Upper lobe of left lung (tissue), 4 donors: ENCODE results near the gene TBL1XR1.

Source experiments
- POLR2A ChIP-seq, 4 donors: fragments of 450-650 bp; IDR thresholded peaks; one replicate each; pipeline ENCODE4 v1.5.1; 2016 to 2017; ENCODE audit warnings: antibody characterized with exemption in 4 of 4, mild to moderate bottlenecking in 2 of 4
- POLR2AphosphoS5 ChIP-seq, 2 donors: sonication (generic); formaldehyde crosslinking; IDR thresholded peaks; one replicate each; pipeline ENCODE4 v1.5.1; 2017; ENCODE audit warnings: antibody characterized with exemption in 2 of 2
- TF ChIP-seq, protein P1 (sequence below), 6 experiments: fragments of 450-650 bp in 4 of 6; fragments of 200-600 bp in 2 of 6; sonication (generic) in 2 of 6; IDR thresholded peaks; one replicate each; pipeline ENCODE4 v1.5.1; 2016 to 2019; ENCODE audit warnings: antibody characterized with exemption in 6 of 6

DNA sequence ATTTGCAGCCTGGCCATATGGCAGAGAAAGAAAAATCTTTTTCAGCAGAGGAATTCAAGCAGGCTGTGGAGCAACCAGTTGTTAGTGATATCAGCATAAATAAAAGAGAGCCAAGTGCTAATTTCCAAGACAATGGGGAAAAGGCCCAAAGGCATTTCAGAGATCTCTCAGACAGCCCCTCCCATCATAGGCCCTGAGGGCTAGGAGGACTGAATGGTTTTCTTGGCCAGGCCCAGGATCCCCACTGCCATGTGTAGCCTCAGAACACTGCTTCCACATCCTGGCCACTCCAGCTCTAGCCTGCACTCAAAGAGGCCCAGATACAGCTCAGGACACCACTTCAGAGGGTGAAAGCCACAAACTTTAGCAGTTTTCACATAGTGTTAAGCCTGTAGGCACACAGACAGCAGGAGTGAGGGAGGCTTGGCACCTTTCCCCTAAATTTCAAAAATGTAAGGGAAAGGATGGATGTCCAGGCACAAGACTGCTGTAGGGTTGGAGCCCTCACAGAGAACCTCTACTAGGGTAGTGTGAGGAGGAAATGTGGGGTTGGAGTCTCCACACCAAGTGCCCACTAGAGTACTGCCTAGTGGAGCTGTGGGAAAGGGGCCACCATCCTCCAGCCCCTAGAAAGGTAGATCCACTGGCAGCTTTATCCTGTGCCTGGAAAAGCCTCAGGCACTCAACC lies 191.4 kb downstream of the TBL1XR1 start:
- TF ChIP-seq, protein P1, sequence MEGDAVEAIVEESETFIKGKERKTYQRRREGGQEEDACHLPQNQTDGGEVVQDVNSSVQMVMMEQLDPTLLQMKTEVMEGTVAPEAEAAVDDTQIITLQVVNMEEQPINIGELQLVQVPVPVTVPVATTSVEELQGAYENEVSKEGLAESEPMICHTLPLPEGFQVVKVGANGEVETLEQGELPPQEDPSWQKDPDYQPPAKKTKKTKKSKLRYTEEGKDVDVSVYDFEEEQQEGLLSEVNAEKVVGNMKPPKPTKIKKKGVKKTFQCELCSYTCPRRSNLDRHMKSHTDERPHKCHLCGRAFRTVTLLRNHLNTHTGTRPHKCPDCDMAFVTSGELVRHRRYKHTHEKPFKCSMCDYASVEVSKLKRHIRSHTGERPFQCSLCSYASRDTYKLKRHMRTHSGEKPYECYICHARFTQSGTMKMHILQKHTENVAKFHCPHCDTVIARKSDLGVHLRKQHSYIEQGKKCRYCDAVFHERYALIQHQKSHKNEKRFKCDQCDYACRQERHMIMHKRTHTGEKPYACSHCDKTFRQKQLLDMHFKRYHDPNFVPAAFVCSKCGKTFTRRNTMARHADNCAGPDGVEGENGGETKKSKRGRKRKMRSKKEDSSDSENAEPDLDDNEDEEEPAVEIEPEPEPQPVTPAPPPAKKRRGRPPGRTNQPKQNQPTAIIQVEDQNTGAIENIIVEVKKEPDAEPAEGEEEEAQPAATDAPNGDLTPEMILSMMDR (IDR thresholded peaks at IDR 0.05), result no peak
- no peak for TF ChIP-seq POLR2A (IDR thresholded peaks at IDR 0.05)
- TF ChIP-seq POLR2AphosphoS5 (IDR thresholded peaks at IDR 0.05), result no peak
